IPS-11a (cell line): ENCODE data around the gene SACM1L.

Experiments used
- H3K4me3 ChIP-seq: one replicate; pipeline ENCODE4 v1.5.1; 2013; ENCODE audit warnings: low read depth, low read length, control low read depth

Gene SACM1L

GRCh38 chr3:45762647-45763302 is 73.6 kb downstream of the SACM1L start:
- H3K4me3 ChIP-seq, result no peak overlapping the region

GRCh38 chr3:45763303-45763675 is 74.1 kb downstream of the SACM1L start:
- no peak overlapping the region for H3K4me3 ChIP-seq

- H3K4me3 ChIP-seq, result no peak overlapping the region
Observed at GRCh38 chr3:45765266-45765851, 76.2 kb downstream of the SACM1L start.

GRCh38 chr3:45765958-45766357 is 76.8 kb downstream of the SACM1L start:
- H3K4me3 ChIP-seq, result no peak overlapping the region

- H3K4me3 ChIP-seq, result no peak overlapping the region
Observed at GRCh38 chr3:45771166-45771775, 82.1 kb downstream of the SACM1L start.

- H3K4me3 ChIP-seq, result no peak overlapping the region
Observed at GRCh38 chr3:45771831-45772230, 82.6 kb downstream of the SACM1L start.

- H3K4me3 ChIP-seq, result no peak overlapping the region
Observed at GRCh38 chr3:45772341-45773035, 83.3 kb downstream of the SACM1L start.

GRCh38 chr3:45773072-45773471 is 83.9 kb downstream of the SACM1L start:
- no peak overlapping the region for H3K4me3 ChIP-seq

GRCh38 chr3:45773714-45774449 is 84.7 kb downstream of the SACM1L start:
- no peak overlapping the region for H3K4me3 ChIP-seq

- no peak overlapping the region for H3K4me3 ChIP-seq
Observed at GRCh38 chr3:45774581-45775521, 85.7 kb downstream of the SACM1L start.

GRCh38 chr3:45775571-45776300 is 86.5 kb downstream of the SACM1L start:
- H3K4me3 ChIP-seq, result no peak overlapping the region

- no peak overlapping the region for H3K4me3 ChIP-seq
Observed at GRCh38 chr3:45776301-45776595, 87.1 kb downstream of the SACM1L start.

- no peak overlapping the region for H3K4me3 ChIP-seq
Observed at GRCh38 chr3:45776611-45777010, 87.4 kb downstream of the SACM1L start.

- H3K4me3 ChIP-seq, result no peak overlapping the region
Observed at GRCh38 chr3:45777111-45777745, 88.0 kb downstream of the SACM1L start.

- no peak overlapping the region for H3K4me3 ChIP-seq
Observed at GRCh38 chr3:45777746-45778386, 88.7 kb downstream of the SACM1L start.

GRCh38 chr3:45778761-45779201 is 89.6 kb downstream of the SACM1L start:
- H3K4me3 ChIP-seq, result no peak overlapping the region

- H3K4me3 ChIP-seq, result no peak overlapping the region
Observed at GRCh38 chr3:45779746-45780735, 90.8 kb downstream of the SACM1L start.
